Measurements from ENCODE around the gene NUP107.
"Not testable (repeated sequence)": the region's sequence is repeated elsewhere in the genome, so short reads cannot be mapped to it uniquely, and the experiment has no call there.

The NUP107 gene

GRCh38 chr12:68686595-68687521 is at the start of gene NUP107:
Gene NUP107 (plus strand): TSS chr12:68686978. CDS start chr12:68687066, 88 bp downstream.
- DNase-seq: peak; percentile 97

GRCh38 chr12:68637439-68637838 is 49.3 kb upstream of the NUP107 start:
- DNase-seq: not testable (repeated sequence)

GRCh38 chr12:68638171-68638570 is 48.6 kb upstream of the NUP107 start:
- no peak for DNase-seq

- no peak for DNase-seq
Observed at GRCh38 chr12:68638721-68639395, 47.9 kb upstream of the NUP107 start.

- no peak for DNase-seq
Observed at GRCh38 chr12:68639396-68639767, 47.4 kb upstream of the NUP107 start.

GRCh38 chr12:68641138-68641537 is 45.6 kb upstream of the NUP107 start:
- DNase-seq: peak; percentile 52

- no peak for DNase-seq
Observed at GRCh38 chr12:68646484-68646883, 40.3 kb upstream of the NUP107 start.

- no peak for DNase-seq
Observed at GRCh38 chr12:68647507-68647906, 39.3 kb upstream of the NUP107 start.

GRCh38 chr12:68648179-68648578 is 38.6 kb upstream of the NUP107 start:
- no peak for DNase-seq

- no peak for DNase-seq
Observed at GRCh38 chr12:68665016-68665569, 21.7 kb upstream of the NUP107 start.

- no peak for DNase-seq
Observed at GRCh38 chr12:68667291-68667690, 19.5 kb upstream of the NUP107 start.

- no peak for DNase-seq
Observed at GRCh38 chr12:68667896-68668295, 18.9 kb upstream of the NUP107 start.

- no peak for DNase-seq
Observed at GRCh38 chr12:68671179-68671578, 15.6 kb upstream of the NUP107 start.

- peak; percentile 56 for DNase-seq
Observed at GRCh38 chr12:68673788-68674187, 13.0 kb upstream of the NUP107 start.

GRCh38 chr12:68674376-68674775 is 12.4 kb upstream of the NUP107 start:
- no peak for DNase-seq

- peak; percentile 79 for DNase-seq
Observed at GRCh38 chr12:68675101-68675842, 11.5 kb upstream of the NUP107 start.

GRCh38 chr12:68676854-68677253 is 9.9 kb upstream of the NUP107 start:
- not testable (repeated sequence) for DNase-seq

GRCh38 chr12:68686262-68686594 is 550 bp upstream of the NUP107 start:
- DNase-seq: no peak

GRCh38 chr12:68695454-68695853 is 8.7 kb downstream of the NUP107 start:
- DNase-seq: no peak

- DNase-seq: no peak
Observed at GRCh38 chr12:68699486-68699885, 12.7 kb downstream of the NUP107 start.

GRCh38 chr12:68727776-68728175 is 41.0 kb downstream of the NUP107 start:
- DNase-seq: no peak

GRCh38 chr12:68733661-68734071 is 46.9 kb downstream of the NUP107 start:
- no peak for DNase-seq

- DNase-seq: no peak
Observed at GRCh38 chr12:68739891-68740290, 53.1 kb downstream of the NUP107 start.
